DOHH2 (cell line): ENCODE data around the gene LPAR2.

Experiments used
- EZH2phosphoT487 ChIP-seq: fragments of 200-600 bp; sonication (generic); IDR thresholded peaks from 2 replicates; pipeline ENCODE4 v1.6.1; 2017; ENCODE audit warnings: borderline replicate concordance, mild to moderate bottlenecking, antibody characterized with exemption, low read length, moderate library complexity, mixed read lengths
- TF ChIP-seq, protein P1 (sequence below): fragments of 200-600 bp; sonication (generic); IDR thresholded peaks from one replicate; pipeline ENCODE4 v1.5.1; 2014; ENCODE audit warnings: antibody characterized with exemption, mild to moderate bottlenecking, low read depth, low read length; ENCODE audit not compliant: poor library complexity, severe bottlenecking

DNA sequence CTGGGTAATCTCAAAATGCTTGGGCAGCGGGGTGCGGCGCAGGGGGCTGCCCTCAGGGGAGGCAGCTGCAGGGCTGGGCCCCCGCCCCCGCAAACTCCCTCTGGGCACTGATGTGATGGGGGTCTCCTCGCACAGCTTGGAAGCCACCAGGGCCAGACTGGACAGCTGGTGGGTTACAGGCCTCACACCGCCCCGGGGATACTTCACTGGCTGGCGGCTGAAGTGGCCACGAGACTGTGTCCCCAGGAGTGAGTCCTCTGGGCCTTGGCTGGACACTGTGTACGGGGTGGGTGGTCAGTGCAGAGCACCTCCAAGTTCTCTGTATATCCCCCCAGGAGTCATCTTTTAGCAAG lies 2.0 kb upstream of the LPAR2 start:
- TF ChIP-seq, protein P1, sequence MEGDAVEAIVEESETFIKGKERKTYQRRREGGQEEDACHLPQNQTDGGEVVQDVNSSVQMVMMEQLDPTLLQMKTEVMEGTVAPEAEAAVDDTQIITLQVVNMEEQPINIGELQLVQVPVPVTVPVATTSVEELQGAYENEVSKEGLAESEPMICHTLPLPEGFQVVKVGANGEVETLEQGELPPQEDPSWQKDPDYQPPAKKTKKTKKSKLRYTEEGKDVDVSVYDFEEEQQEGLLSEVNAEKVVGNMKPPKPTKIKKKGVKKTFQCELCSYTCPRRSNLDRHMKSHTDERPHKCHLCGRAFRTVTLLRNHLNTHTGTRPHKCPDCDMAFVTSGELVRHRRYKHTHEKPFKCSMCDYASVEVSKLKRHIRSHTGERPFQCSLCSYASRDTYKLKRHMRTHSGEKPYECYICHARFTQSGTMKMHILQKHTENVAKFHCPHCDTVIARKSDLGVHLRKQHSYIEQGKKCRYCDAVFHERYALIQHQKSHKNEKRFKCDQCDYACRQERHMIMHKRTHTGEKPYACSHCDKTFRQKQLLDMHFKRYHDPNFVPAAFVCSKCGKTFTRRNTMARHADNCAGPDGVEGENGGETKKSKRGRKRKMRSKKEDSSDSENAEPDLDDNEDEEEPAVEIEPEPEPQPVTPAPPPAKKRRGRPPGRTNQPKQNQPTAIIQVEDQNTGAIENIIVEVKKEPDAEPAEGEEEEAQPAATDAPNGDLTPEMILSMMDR = no peak
- TF ChIP-seq EZH2phosphoT487 = no peak
